Neural progenitor cell (in vitro differentiated cells): Measurements from ENCODE around the gene VWA5B2.

ENCODE experiments used
- CTCF ChIP-seq: fragments of 200-600 bp; sonication (generic); IDR thresholded peaks from 2 replicates; pipeline ENCODE4 v1.5.1; 2017; ENCODE audit warnings: antibody characterized with exemption, mild to moderate bottlenecking
- EZH2phosphoT487 ChIP-seq: fragments of 200-600 bp; sonication (generic); IDR thresholded peaks from 2 replicates; pipeline ENCODE4 v1.6.1; 2017; ENCODE audit warnings: antibody characterized with exemption

DNA sequence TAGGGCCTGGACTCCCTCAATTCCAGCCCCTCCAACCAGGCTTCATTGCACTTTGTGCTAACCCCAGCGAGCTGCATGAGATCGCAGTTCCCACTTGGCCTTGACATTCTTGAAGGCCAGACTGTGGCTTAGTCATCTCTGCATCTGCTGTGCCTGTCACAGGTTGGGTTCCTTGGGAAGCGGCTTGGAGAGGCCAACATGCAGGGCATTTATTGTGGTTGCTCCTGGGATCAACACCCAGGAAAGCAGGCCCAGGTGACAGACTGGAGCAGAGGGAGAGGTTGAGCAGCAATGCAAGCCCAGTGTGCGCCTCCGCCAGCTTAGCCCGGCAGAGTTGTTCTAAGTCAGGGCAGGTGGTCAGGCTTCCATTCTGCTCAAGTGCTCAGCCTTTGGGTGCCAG, 32.8 kb upstream of the VWA5B2 start:
- TF ChIP-seq EZH2phosphoT487 (no peak), CTCF (no peak)
